GM12891 (cell line): Measurements from ENCODE around the gene PERM1.

Source experiments
- POLR2AphosphoS5 ChIP-seq: IDR thresholded peaks from 2 replicates; pipeline ENCODE4 v1.6.1; 2011; ENCODE audit warnings: low read depth, low read length, control low read depth
- POU2F2 ChIP-seq: IDR thresholded peaks from 2 replicates; pipeline ENCODE4 v1.6.1; 2011; ENCODE audit warnings: low read depth, mild to moderate bottlenecking, control low read depth, low read length, moderate library complexity

DNA sequence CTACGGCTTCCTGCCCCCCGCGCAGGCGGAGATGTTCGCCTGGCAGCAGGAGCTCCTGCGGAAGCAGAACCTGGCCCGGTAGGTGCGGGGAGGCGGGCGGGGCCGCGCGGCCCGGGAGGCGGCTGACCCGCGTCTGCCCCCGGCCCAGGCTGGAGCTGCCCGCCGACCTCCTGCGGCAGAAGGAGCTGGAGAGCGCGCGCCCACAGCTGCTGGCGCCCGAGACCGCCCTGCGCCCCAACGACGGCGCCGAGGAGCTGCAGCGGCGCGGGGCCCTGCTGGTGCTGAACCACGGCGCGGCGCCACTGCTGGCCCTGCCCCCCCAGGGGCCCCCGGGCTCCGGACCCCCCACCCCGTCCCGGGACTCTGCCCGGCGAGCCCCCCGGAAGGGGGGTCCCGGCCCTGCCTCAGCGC lies 39.5 kb downstream of the PERM1 start:
- no peak for TF ChIP-seq POU2F2
- TF ChIP-seq POLR2AphosphoS5, result no peak
